Caki2 (cell line): ENCODE measurements around the gene RXFP4. TPM values are rescaled to one million over a fixed set of nuclear protein-coding genes. Genes with fewer than 3 reads are reported as not detected.
"Not testable (repeated sequence)": the region's sequence is repeated elsewhere in the genome, so short reads cannot be mapped to it uniquely, and the experiment has no call there.

Source experiments
- DNase-seq: peaks from one replicate; pipeline ENCODE4 v3.0.0-alpha.2; 2015; ENCODE audit warnings: low read depth
- in situ Hi-C: cut with HindIII; loops from 2 replicates; pipeline ENCODE4 v1.10.0; 2016; ENCODE audit warnings: low sequenced_read_pairs, low pct_unique_long_range_greater_than_20kb, mixed read lengths
- total RNA-seq: library from RNA; depleted of rRNA; stranded (reverse); fragments of >200 nt; shearing (Covaris generic); gene quantifications from 2 replicates; pipeline ENCODE4 v1.2.3, GENCODE V29; 2014; ENCODE audit warnings: low replicate concordance; rRNA removed

Gene RXFP4
- not detected in 2 replicates for total RNA-seq

- in situ Hi-C loops = no loop called here
- DNase-seq = peak; percentile 45
These were observed at the start of gene RXFP4 for GRCh38 chr1:155940993-155941844. Gene RXFP4, plus strand, starts transcription at chr1:155941638. Its CDS starts 72 bp downstream, at chr1:155941710.

- peak; percentile 68 for DNase-seq
- in situ Hi-C loops = no loop called here
These were observed 48.6 kb upstream of the RXFP4 start for GRCh38 chr1:155892796-155893195.

GRCh38 chr1:155893389-155894142 is 47.9 kb upstream of the RXFP4 start:
- peak; percentile 71 for DNase-seq
- in situ Hi-C loops = no loop called here

- DNase-seq, in situ Hi-C loops: not testable (repeated sequence)
These were observed 45.8 kb upstream of the RXFP4 start for GRCh38 chr1:155895617-155896016.

- DNase-seq, in situ Hi-C loops: not testable (repeated sequence)
These were observed 45.0 kb upstream of the RXFP4 start for GRCh38 chr1:155896476-155896875.

- in situ Hi-C loops = no loop called here
- no peak for DNase-seq
These were observed 43.7 kb upstream of the RXFP4 start for GRCh38 chr1:155897746-155898145.

GRCh38 chr1:155898888-155899287 is 42.5 kb upstream of the RXFP4 start:
- in situ Hi-C loops = no loop called here
- DNase-seq = no peak

- no peak for DNase-seq
- in situ Hi-C loops = no loop called here
These were observed 41.8 kb upstream of the RXFP4 start for GRCh38 chr1:155899683-155900082.

- in situ Hi-C loops = no loop called here
- DNase-seq = no peak
These were observed 41.3 kb upstream of the RXFP4 start for GRCh38 chr1:155900161-155900560.

GRCh38 chr1:155904261-155904660 is 37.2 kb upstream of the RXFP4 start:
- DNase-seq = no peak
- in situ Hi-C loops = no loop called here

- peak; percentile 64 for DNase-seq
- in situ Hi-C loops = no loop called here
These were observed 31.5 kb upstream of the RXFP4 start for GRCh38 chr1:155909894-155910293.

GRCh38 chr1:155910621-155911121 is 30.8 kb upstream of the RXFP4 start:
- in situ Hi-C loops = no loop called here
- peak; percentile 59 for DNase-seq

GRCh38 chr1:155911156-155912055 is 30.0 kb upstream of the RXFP4 start, which contains the start of gene RIT1:
Gene RIT1, minus strand, starts transcription at chr1:155911349. Its CDS starts 588 bp downstream, at chr1:155910761.
- peak; percentile 93 for DNase-seq
- in situ Hi-C loops = no loop called here

- no peak for DNase-seq
- in situ Hi-C loops = no loop called here
These were observed 29.3 kb upstream of the RXFP4 start for GRCh38 chr1:155912056-155912536.

- no peak for DNase-seq
- in situ Hi-C loops = no loop called here
These were observed 27.3 kb upstream of the RXFP4 start for GRCh38 chr1:155913969-155914757.

GRCh38 chr1:155918660-155919059 is 22.8 kb upstream of the RXFP4 start:
- no peak for DNase-seq
- in situ Hi-C loops = no loop called here

- no peak for DNase-seq
- in situ Hi-C loops = no loop called here
These were observed 21.6 kb upstream of the RXFP4 start for GRCh38 chr1:155919801-155920200.
